GM11168 (cell line): ENCODE results near the gene OSMR.

Experiments
- in situ Hi-C: fragments of 300-500 bp; cut with MboI; formaldehyde crosslinking; loops from one replicate; pipeline ENCODE4 v1.12.0; 2022; ENCODE audit warnings: low sequenced_read_pairs; ENCODE audit not compliant: unreplicated experiment

The OSMR gene

GRCh38 chr5:38978036-38978435, 132.2 kb downstream of the OSMR start:
- in situ Hi-C loops, result no loop called here

GRCh38 chr5:38979535-38979934, 133.7 kb downstream of the OSMR start:
- in situ Hi-C loops, result no loop called here
